K562 (cell line): ENCODE results near the gene SPTLC1.
"Not testable (repeated sequence)": the region's sequence is repeated elsewhere in the genome, so short reads cannot be mapped to it uniquely, and the experiment has no call there.

ENCODE experiments used
- ELF2 ChIP-seq: fragments of 250-450 bp; sonication (Bioruptor Pico); IDR thresholded peaks from 2 replicates; pipeline ENCODE4 v1.5.0; 2021; ENCODE audit warnings: mild to moderate bottlenecking
- HDAC2 ChIP-seq: fragments of 450-650 bp; IDR thresholded peaks from 2 replicates; pipeline ENCODE4 v1.6.1; 2016; ENCODE audit warnings: mild to moderate bottlenecking
- ZBTB1 ChIP-seq: sonication (generic); formaldehyde crosslinking; IDR thresholded peaks from 2 replicates; pipeline ENCODE4 v1.8.1; 2023; ENCODE audit warnings: missing genetic modification reagents, low read depth, mild to moderate bottlenecking, borderline replicate concordance
- TF ChIP-seq, protein P1 (sequence below): sonication (generic); formaldehyde crosslinking; IDR thresholded peaks from 2 replicates; pipeline ENCODE4 v1.8.0; 2022; ENCODE audit warnings: missing genetic modification reagents, mild to moderate bottlenecking, borderline replicate concordance
- TF ChIP-seq, protein P2 (sequence below): fragments of 450-650 bp; IDR thresholded peaks from 2 replicates; pipeline ENCODE4 v1.6.1; 2016
- TF ChIP-seq, protein P3 (sequence below), 2 experiments: fragments of 450-650 bp; IDR thresholded peaks; 2 replicates each; pipeline ENCODE4 v1.6.1; 2018; ENCODE audit warnings: mild to moderate bottlenecking in 2 of 2, low read depth in 1 of 2; ENCODE audit not compliant: partially characterized antibody in 2 of 2

DNA sequence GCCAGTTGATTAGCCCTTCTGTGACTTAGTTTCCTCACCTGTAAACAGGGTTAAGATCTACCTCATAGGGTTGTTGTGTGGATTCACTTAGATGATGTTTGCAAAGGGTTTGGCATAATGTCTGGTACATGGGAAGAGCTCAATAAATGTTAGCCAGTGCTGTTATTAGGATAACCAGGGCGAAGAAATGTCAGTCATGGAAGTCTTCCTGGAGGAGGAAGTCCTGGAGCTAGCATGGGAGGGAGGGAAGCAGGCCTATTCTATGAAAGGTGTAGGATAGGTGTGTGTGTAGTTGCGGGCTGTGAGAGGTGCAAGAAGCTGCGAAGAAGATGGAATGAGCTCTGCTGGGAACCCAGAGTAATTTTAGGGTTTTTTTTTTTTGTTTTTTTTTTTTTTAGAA lies 30.6 kb upstream of the SPTLC1 start:
- not testable (repeated sequence) for TF ChIP-seq HDAC2; ZBTB1 (CRISPR knock-in tag); ELF2 (CRISPR knock-in tag)
- TF ChIP-seq, protein P1, sequence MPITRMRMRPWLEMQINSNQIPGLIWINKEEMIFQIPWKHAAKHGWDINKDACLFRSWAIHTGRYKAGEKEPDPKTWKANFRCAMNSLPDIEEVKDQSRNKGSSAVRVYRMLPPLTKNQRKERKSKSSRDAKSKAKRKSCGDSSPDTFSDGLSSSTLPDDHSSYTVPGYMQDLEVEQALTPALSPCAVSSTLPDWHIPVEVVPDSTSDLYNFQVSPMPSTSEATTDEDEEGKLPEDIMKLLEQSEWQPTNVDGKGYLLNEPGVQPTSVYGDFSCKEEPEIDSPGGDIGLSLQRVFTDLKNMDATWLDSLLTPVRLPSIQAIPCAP (CRISPR knock-in tag), result not testable (repeated sequence)
- TF ChIP-seq, protein P2, sequence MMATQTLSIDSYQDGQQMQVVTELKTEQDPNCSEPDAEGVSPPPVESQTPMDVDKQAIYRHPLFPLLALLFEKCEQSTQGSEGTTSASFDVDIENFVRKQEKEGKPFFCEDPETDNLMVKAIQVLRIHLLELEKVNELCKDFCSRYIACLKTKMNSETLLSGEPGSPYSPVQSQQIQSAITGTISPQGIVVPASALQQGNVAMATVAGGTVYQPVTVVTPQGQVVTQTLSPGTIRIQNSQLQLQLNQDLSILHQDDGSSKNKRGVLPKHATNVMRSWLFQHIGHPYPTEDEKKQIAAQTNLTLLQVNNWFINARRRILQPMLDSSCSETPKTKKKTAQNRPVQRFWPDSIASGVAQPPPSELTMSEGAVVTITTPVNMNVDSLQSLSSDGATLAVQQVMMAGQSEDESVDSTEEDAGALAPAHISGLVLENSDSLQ, result not testable (repeated sequence)
- TF ChIP-seq, protein P3, sequence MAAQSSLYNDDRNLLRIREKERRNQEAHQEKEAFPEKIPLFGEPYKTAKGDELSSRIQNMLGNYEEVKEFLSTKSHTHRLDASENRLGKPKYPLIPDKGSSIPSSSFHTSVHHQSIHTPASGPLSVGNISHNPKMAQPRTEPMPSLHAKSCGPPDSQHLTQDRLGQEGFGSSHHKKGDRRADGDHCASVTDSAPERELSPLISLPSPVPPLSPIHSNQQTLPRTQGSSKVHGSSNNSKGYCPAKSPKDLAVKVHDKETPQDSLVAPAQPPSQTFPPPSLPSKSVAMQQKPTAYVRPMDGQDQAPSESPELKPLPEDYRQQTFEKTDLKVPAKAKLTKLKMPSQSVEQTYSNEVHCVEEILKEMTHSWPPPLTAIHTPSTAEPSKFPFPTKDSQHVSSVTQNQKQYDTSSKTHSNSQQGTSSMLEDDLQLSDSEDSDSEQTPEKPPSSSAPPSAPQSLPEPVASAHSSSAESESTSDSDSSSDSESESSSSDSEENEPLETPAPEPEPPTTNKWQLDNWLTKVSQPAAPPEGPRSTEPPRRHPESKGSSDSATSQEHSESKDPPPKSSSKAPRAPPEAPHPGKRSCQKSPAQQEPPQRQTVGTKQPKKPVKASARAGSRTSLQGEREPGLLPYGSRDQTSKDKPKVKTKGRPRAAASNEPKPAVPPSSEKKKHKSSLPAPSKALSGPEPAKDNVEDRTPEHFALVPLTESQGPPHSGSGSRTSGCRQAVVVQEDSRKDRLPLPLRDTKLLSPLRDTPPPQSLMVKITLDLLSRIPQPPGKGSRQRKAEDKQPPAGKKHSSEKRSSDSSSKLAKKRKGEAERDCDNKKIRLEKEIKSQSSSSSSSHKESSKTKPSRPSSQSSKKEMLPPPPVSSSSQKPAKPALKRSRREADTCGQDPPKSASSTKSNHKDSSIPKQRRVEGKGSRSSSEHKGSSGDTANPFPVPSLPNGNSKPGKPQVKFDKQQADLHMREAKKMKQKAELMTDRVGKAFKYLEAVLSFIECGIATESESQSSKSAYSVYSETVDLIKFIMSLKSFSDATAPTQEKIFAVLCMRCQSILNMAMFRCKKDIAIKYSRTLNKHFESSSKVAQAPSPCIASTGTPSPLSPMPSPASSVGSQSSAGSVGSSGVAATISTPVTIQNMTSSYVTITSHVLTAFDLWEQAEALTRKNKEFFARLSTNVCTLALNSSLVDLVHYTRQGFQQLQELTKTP (IDR thresholded peaks at IDR 0.05; ENCODE audit: low read depth in 1 of 2, partially characterized antibody in 2 of 2), result not testable (repeated sequence)
